ENCODE data around the gene TNS4. TPM values are rescaled to one million over a fixed set of nuclear protein-coding genes. Genes with fewer than 3 reads are reported as not detected.
A peak's percentile ranks its signal among the peaks of the same experiment; 100 is the strongest.

The TNS4 gene
- total and polyA plus RNA-seq, 2 donors (not counting 1 experiment from before 2014, with no cell fraction given), result under 0.01 to 0.05 TPM

DNA sequence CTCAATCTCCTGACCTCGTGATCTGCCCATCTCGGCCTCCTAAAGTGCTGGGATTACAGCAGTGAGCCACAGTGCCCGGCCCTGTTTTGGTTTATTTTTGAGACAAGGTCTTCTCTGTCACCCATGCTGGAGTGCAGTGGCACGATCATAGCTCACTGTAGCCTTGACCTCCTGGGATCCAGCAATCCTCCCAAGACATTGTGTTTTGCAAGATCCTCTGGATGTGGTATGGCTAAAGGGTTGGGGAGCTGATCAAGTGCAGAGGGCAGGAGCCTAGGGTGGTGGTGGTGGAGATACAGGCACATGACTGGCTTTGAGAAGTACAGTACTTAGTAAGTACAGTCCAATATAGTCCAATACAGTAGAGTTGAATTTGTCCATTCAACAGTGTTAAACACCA is 16.6 kb upstream of the TNS4 start:
- no peak overlapping the region for H3K27ac ChIP-seq (ENCODE audit: insufficient read depth, low read length)
- no peak overlapping the region for H3K4me3 ChIP-seq (replicated peaks in 1 of 4; ENCODE audit: control extremely low read depth in 1 of 4, insufficient read depth in 1 of 4, low read depth in 3 of 4, low read length in 4 of 4)
- no peak overlapping the region for H2AFZ ChIP-seq (ENCODE audit: low read length)
- no peaks in the 10 kb centered on the region for H3K36me3 ChIP-seq (ENCODE audit: control insufficient read depth, insufficient read depth, low read length)
- no peaks in the 10 kb centered on the region for H3K79me2 ChIP-seq (ENCODE audit: control insufficient read depth, insufficient read depth, low read length)
- H3K27me3 ChIP-seq (ENCODE audit: control insufficient read depth, insufficient read depth, low read length), result no peaks in the 10 kb centered on the region
- no peaks in the 10 kb centered on the region for H3K9me3 ChIP-seq (ENCODE audit: control insufficient read depth, insufficient read depth, low read depth, low read length)
- TF ChIP-seq, protein P1, sequence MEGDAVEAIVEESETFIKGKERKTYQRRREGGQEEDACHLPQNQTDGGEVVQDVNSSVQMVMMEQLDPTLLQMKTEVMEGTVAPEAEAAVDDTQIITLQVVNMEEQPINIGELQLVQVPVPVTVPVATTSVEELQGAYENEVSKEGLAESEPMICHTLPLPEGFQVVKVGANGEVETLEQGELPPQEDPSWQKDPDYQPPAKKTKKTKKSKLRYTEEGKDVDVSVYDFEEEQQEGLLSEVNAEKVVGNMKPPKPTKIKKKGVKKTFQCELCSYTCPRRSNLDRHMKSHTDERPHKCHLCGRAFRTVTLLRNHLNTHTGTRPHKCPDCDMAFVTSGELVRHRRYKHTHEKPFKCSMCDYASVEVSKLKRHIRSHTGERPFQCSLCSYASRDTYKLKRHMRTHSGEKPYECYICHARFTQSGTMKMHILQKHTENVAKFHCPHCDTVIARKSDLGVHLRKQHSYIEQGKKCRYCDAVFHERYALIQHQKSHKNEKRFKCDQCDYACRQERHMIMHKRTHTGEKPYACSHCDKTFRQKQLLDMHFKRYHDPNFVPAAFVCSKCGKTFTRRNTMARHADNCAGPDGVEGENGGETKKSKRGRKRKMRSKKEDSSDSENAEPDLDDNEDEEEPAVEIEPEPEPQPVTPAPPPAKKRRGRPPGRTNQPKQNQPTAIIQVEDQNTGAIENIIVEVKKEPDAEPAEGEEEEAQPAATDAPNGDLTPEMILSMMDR (conservative IDR thresholded peaks at IDR 0.05 in 1 of 2, IDR thresholded peaks at IDR 0.05 in 1 of 2; ENCODE audit: low read depth in 1 of 2, low read length in 2 of 2), result no peak
- TF ChIP-seq EZH2 (IDR thresholded peaks at IDR 0.05; ENCODE audit: low read length, missing control alignments), result no peak
- no peak overlapping the region for H3K4me2 ChIP-seq (ENCODE audit: extremely low read depth, insufficient read depth, low read length)
- DNase-seq (ENCODE audit: low read depth in 2 of 2), result no peak
- H4K20me1 ChIP-seq (ENCODE audit: control insufficient read depth, extremely low read depth, insufficient read depth, low read length), result no peaks in the 10 kb centered on the region
- H3K9ac ChIP-seq (ENCODE audit: insufficient read depth, low read length), result no peak overlapping the region
- peaks cover 19% of the 10 kb centered on the region for H3K4me1 ChIP-seq (ENCODE audit: control insufficient read depth, extremely low read depth, insufficient read depth, low read length)

DNA sequence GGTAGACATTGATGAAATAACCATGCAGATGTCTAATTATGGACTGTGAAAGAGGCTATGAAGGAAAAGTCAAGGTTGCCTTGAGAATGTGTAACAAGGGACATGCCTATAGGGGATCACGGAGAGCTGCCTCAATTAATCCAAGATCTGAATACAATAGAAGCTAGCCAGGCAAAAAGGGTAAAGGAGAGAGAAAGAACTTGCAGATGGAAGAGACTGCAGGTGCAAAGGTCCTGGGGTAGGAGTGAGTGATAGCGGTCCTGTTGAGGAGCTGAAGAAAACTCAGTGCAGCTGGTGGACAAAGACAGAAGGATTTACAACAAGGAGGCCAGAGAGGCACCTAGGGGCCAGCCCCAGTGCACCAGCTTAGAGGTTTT is 15.9 kb upstream of the TNS4 start:
- H3K4me1 ChIP-seq (ENCODE audit: control insufficient read depth, extremely low read depth, insufficient read depth, low read length), result peaks cover 21% of the 10 kb centered on the region

DNA sequence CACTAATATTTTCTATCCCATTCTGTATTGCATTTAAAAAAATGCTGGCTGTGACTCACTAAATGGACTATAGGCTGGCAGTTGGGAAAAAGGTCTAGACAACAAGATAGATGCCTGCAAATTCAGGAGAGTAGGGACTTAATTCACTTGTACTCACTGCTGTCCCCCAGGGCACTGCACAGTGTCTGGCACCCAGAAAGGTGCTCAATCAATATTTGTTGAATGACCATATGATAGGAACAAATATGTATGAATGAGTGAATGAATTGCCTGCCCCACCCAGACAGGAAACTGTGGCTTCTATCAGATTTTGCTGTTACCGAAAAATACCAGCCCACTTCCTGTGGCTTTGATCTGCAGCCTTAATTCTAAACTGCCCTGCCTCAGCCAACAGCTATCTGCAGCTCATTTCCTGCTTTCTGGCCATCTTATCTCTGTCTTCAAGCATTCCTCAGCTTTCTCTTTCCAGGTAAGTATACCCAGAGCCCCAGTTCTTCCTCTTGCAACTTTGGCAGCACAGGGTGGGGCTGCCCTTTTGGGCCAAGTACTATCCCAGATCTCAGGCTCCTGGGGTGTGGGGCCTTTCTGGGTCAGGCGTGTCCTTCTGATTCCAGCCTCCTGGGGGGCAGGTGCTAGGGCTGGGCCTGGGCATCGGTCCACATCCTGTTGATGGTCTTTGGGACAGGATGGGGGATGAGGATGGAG is 15.3 kb upstream of the TNS4 start:
- TF ChIP-seq, protein P1 (conservative IDR thresholded peaks at IDR 0.05 in 1 of 2, IDR thresholded peaks at IDR 0.05 in 1 of 2; ENCODE audit: low read depth in 1 of 2, low read length in 2 of 2), result no peak
- no peak for TF ChIP-seq EZH2 (IDR thresholded peaks at IDR 0.05; ENCODE audit: low read length, missing control alignments)
- Histone ChIP-seq H3K4me2 (ENCODE audit: extremely low read depth, insufficient read depth, low read length) (no peak overlapping the region), H3K36me3 (ENCODE audit: control insufficient read depth, insufficient read depth, low read length) (no peaks in the 10 kb centered on the region), H3K4me1 (ENCODE audit: control insufficient read depth, extremely low read depth, insufficient read depth, low read length) (peaks cover 24% of the 10 kb centered on the region), H3K27me3 (ENCODE audit: control insufficient read depth, insufficient read depth, low read length) (no peaks in the 10 kb centered on the region), H2AFZ (ENCODE audit: low read length) (no peak overlapping the region), H3K9ac (ENCODE audit: insufficient read depth, low read length) (no peak overlapping the region), H3K9me3 (ENCODE audit: control insufficient read depth, insufficient read depth, low read depth, low read length) (no peaks in the 10 kb centered on the region), H3K4me3 (replicated peaks in 1 of 4; ENCODE audit: control extremely low read depth in 1 of 4, insufficient read depth in 1 of 4, low read depth in 3 of 4, low read length in 4 of 4) (no peak overlapping the region), H4K20me1 (ENCODE audit: control insufficient read depth, extremely low read depth, insufficient read depth, low read length) (no peaks in the 10 kb centered on the region), H3K27ac (ENCODE audit: insufficient read depth, low read length) (no peak overlapping the region), H3K79me2 (ENCODE audit: control insufficient read depth, insufficient read depth, low read length) (no peaks in the 10 kb centered on the region)
- DNase-seq (ENCODE audit: low read depth in 2 of 2), result peak in 1 of 2 donors; percentile 68

More for the DNA sequence above, 15.9 kb upstream of the TNS4 start:
- Histone ChIP-seq H2AFZ (ENCODE audit: low read length) (no peak overlapping the region), H3K4me2 (ENCODE audit: extremely low read depth, insufficient read depth, low read length) (no peak overlapping the region), H3K4me3 (replicated peaks in 1 of 4; ENCODE audit: control extremely low read depth in 1 of 4, insufficient read depth in 1 of 4, low read depth in 3 of 4, low read length in 4 of 4) (no peak overlapping the region), H4K20me1 (ENCODE audit: control insufficient read depth, extremely low read depth, insufficient read depth, low read length) (no peaks in the 10 kb centered on the region), H3K36me3 (ENCODE audit: control insufficient read depth, insufficient read depth, low read length) (no peaks in the 10 kb centered on the region), H3K9ac (ENCODE audit: insufficient read depth, low read length) (no peak overlapping the region), H3K27ac (ENCODE audit: insufficient read depth, low read length) (no peak overlapping the region), H3K9me3 (ENCODE audit: control insufficient read depth, insufficient read depth, low read depth, low read length) (no peaks in the 10 kb centered on the region), H3K79me2 (ENCODE audit: control insufficient read depth, insufficient read depth, low read length) (no peaks in the 10 kb centered on the region), H3K27me3 (ENCODE audit: control insufficient read depth, insufficient read depth, low read length) (no peaks in the 10 kb centered on the region)
- DNase-seq (ENCODE audit: low read depth in 2 of 2), result no peak
- TF ChIP-seq, protein P1 (conservative IDR thresholded peaks at IDR 0.05 in 1 of 2, IDR thresholded peaks at IDR 0.05 in 1 of 2; ENCODE audit: low read depth in 1 of 2, low read length in 2 of 2), result no peak
- TF ChIP-seq EZH2 (IDR thresholded peaks at IDR 0.05; ENCODE audit: low read length, missing control alignments), result no peak

All from fibroblast of lung (primary cell).